HEK293T (cell line): Measurements from ENCODE around the gene CCDC88C.

Experiments
- CTCF ChIA-PET: fragments of 350-600 bp; formaldehyde crosslinking; extraction: SDS; loops from one replicate; lab custom pipeline; 2021; ENCODE audit warnings: antibody characterized with exemption, inconsistent platforms; lab: Yijun Ruan, JAX
- POLR2A ChIA-PET: fragments of 350-600 bp; formaldehyde crosslinking; extraction: SDS; loops from one replicate; lab custom pipeline; 2020; ENCODE audit warnings: antibody characterized with exemption, inconsistent platforms; lab: Yijun Ruan, JAX
- DNase-seq: peaks from one replicate; pipeline ENCODE4 v3.0.0; 2012; ENCODE audit warnings: mixed read lengths; ENCODE audit errors: extremely low spot score
- ARNT ChIP-seq: fragments of 450-650 bp; IDR thresholded peaks from 2 replicates; pipeline ENCODE4 v1.6.1; 2017; ENCODE audit warnings: mild to moderate bottlenecking
- BHLHE40 ChIP-seq: fragments of 450-650 bp; IDR thresholded peaks from 2 replicates; pipeline ENCODE4 v1.6.1; 2016; ENCODE audit warnings: mild to moderate bottlenecking, moderate library complexity, borderline replicate concordance
- CTBP1 ChIP-seq: fragments of 450-650 bp; IDR thresholded peaks from 2 replicates; pipeline ENCODE4 v1.6.1; 2016; ENCODE audit warnings: borderline replicate concordance
- ELF4 ChIP-seq: fragments of 450-650 bp; IDR thresholded peaks from 2 replicates; pipeline ENCODE4 v1.6.1; 2017; ENCODE audit warnings: antibody characterized with exemption
- FOXA1 ChIP-seq: fragments of 450-650 bp; IDR thresholded peaks from 2 replicates; pipeline ENCODE4 v1.6.1; 2016; ENCODE audit warnings: mild to moderate bottlenecking
- FOXK2 ChIP-seq: fragments of 450-650 bp; IDR thresholded peaks from 2 replicates; pipeline ENCODE4 v1.6.1; 2016; ENCODE audit warnings: mild to moderate bottlenecking
- FOXM1 ChIP-seq: fragments of 450-650 bp; IDR thresholded peaks from 2 replicates; pipeline ENCODE4 v1.6.1; 2017; ENCODE audit warnings: mild to moderate bottlenecking, borderline replicate concordance
- HDGF ChIP-seq: fragments of 450-650 bp; IDR thresholded peaks from 2 replicates; pipeline ENCODE4 v1.6.1; 2017; ENCODE audit warnings: antibody characterized with exemption, borderline replicate concordance
- L3MBTL2 ChIP-seq: fragments of 450-650 bp; conservative IDR thresholded peaks from 2 replicates; pipeline ENCODE4 v1.6.1; 2016; ENCODE audit warnings: mild to moderate bottlenecking
- LEF1 ChIP-seq: fragments of 450-650 bp; IDR thresholded peaks from 2 replicates; pipeline ENCODE4 v1.6.1; 2017; ENCODE audit warnings: mild to moderate bottlenecking, borderline replicate concordance
- NFRKB ChIP-seq: fragments of 450-650 bp; IDR thresholded peaks from 2 replicates; pipeline ENCODE4 v1.6.1; 2016; ENCODE audit warnings: mild to moderate bottlenecking, moderate library complexity
- SP1 ChIP-seq: fragments of 450-650 bp; IDR thresholded peaks from 2 replicates; pipeline ENCODE4 v1.6.1; 2017
- SUZ12 ChIP-seq: fragments of 450-650 bp; IDR thresholded peaks from 2 replicates; pipeline ENCODE4 v1.6.1; 2016; ENCODE audit warnings: mild to moderate bottlenecking
- TARDBP ChIP-seq: fragments of 450-650 bp; IDR thresholded peaks from 2 replicates; pipeline ENCODE4 v1.6.1; 2016
- ZNF384 ChIP-seq: fragments of 450-650 bp; IDR thresholded peaks from 2 replicates; pipeline ENCODE4 v1.6.1; 2016
- TF ChIP-seq, protein P1 (sequence below): fragments of 450-650 bp; IDR thresholded peaks from 2 replicates; pipeline ENCODE4 v1.6.1; 2016

The CCDC88C gene

DNA sequence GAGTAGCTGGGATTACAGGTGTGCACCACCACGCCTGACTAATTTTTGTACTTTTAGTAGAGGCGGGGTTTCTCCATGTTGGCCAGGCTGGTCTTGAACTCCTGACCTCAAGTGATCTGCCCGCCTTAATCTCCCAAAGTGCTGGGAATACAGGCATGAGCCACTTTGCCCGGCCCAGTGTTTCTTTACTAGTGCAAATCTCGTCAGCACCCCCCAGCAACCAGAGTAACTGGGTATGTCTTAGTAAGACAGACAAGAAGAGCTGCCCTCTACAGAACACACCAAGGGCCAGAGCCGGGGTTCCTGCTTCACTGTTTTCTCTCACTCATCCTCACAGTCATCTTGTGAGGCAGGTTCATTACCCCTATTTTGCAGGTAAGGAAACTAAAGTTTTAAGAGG lies 94.6 kb downstream of the CCDC88C start:
- ChIA-PET POLR2A (interaction anchor here (1.0 kb wide), 1 partner anchor 95 kb away, joined by 6 read pairs; the partner anchor contains the start of gene CCDC88C), CTCF (interaction anchor here (0.7 to 2.8 kb wide), 12 partner anchors 10 to 588 kb away, joined by 3 to 20 read pairs (median 4); no protein-coding TSS in a partner anchor)
- TF ChIP-seq FOXA1 (no peak), ARNT (no peak), ELF4 (no peak), BHLHE40 (no peak), HDGF (no peak), FOXK2 (no peak), L3MBTL2 (no peak), ZNF384 (no peak), FOXM1 (no peak), CTBP1 (no peak), LEF1 (no peak), SUZ12 (no peak), SP1 (no peak), NFRKB (no peak), TARDBP (no peak)
- TF ChIP-seq, protein P1, sequence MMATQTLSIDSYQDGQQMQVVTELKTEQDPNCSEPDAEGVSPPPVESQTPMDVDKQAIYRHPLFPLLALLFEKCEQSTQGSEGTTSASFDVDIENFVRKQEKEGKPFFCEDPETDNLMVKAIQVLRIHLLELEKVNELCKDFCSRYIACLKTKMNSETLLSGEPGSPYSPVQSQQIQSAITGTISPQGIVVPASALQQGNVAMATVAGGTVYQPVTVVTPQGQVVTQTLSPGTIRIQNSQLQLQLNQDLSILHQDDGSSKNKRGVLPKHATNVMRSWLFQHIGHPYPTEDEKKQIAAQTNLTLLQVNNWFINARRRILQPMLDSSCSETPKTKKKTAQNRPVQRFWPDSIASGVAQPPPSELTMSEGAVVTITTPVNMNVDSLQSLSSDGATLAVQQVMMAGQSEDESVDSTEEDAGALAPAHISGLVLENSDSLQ, result no peak
- no peak for DNase-seq

DNA sequence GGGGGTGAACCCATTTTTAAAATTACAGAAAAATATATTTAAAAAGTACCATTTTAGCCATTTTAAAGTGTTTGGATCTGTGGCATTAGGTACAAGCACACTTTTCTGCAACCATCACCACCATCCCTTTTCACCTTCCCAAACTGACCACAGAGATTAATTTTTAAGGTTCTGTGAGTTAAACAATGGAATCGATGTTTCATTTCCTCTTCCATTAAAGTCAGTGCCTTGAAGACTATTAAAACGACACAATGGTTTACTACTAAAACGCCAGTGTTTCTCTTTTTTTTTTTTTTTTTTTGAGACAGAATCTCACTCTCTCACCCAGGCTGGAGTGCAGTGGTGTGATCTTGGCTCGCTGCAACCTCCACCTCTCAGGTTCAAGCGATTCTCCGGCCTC lies 95.0 kb downstream of the CCDC88C start:
- DNase-seq, result no peak
- POLR2A ChIA-PET, result no interaction called here
- TF ChIP-seq SUZ12 (no peak), FOXA1 (no peak), ELF4 (no peak)
- CTCF ChIA-PET, result interaction anchor here (1.0 to 2.2 kb wide), 2 partner anchors 13 to 97 kb away, joined by 7 to 18 read pairs; no protein-coding TSS in a partner anchor

DNA sequence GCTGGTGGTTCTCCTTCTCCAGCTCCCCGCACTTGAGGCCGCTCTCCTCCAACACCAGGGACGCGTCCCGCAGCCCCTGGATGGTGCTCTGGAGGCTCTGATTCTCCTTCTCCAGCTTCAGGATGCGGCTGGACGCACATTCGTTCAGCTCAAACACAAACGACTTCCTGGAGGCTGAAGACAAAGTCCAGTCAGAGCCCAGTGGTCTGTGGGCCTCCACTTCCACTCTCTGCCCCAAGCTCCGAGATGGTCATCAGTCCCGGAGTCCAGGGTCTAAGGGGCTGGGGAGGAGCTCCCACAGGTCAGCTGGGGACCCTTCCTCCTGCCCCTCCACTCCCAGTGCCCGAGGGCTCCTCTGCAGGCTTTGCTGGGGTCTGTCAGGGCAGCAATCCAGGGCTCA lies 96.5 kb downstream of the CCDC88C start:
- CTCF ChIA-PET, result interaction anchor here (1.0 kb wide), 1 partner anchor 97 kb away, joined by 3 read pairs; the partner anchor contains the start of gene CCDC88C
- POLR2A ChIA-PET, result no interaction called here
- TF ChIP-seq NFRKB, result no peak
- DNase-seq, result no peak

DNA sequence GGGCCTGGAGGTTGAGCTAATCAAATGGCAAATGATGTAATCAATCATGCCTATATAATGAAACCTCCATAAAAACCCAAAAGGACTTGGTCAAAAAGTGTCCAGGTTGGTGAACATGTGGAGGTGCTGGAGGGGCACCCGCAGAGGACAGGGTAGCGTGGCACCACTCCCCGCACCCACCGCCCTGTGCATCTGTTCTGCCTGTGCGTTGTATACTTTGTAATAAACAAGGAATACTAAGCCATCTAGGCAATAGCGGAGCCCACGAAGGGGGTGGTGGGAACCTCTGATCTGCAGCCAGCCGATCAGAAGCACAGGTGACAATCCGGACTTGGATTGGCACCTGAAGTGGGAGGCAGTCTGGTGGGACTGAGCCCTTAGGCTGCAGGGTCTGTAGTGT lies 97.4 kb downstream of the CCDC88C start:
- ChIA-PET CTCF (interaction anchor here (1.0 kb wide), 1 partner anchor 98 kb away, joined by 3 read pairs; the partner anchor contains the start of gene CCDC88C), POLR2A (no interaction called here)
- TF ChIP-seq NFRKB (no peak), SP1 (no peak), ARNT (no peak), FOXA1 (no peak), LEF1 (no peak), SUZ12 (no peak), ZNF384 (no peak), FOXM1 (no peak)
- no peak for DNase-seq

DNA sequence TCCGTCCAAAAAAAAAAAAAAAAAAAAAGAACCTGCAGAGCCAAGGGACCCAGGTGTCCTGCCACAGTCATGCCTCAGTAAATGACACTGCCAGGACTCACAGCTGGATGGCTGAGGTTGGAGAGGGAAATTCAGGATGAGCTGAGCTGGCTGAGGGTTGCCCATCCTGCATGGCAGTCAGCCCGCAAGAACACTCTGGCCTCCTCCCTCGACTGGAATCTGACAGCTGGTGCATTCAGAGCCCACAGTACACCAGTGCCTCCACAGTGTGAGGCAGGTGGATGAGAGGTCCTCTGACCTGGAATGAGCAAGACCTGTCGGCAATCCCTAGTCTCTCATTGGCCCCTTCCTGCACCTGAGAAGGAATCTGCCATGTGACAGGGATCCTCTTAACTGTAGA lies 98.7 kb downstream of the CCDC88C start:
- DNase-seq, result no peak
- no peak for TF ChIP-seq SUZ12
- no peak for TF ChIP-seq NFRKB
- TF ChIP-seq SP1, result no peak
- no peak for TF ChIP-seq FOXM1
- no peak for TF ChIP-seq FOXK2
- no peak for TF ChIP-seq ARNT
- no peak for TF ChIP-seq ELF4
- TF ChIP-seq LEF1, result no peak
- no peak for TF ChIP-seq ZNF384
- TF ChIP-seq BHLHE40, result no peak
- ChIA-PET CTCF (interaction anchor here (0.6 kb wide), 1 partner anchor 593 kb away, joined by 4 read pairs; no protein-coding TSS in a partner anchor), POLR2A (no interaction called here)

DNA sequence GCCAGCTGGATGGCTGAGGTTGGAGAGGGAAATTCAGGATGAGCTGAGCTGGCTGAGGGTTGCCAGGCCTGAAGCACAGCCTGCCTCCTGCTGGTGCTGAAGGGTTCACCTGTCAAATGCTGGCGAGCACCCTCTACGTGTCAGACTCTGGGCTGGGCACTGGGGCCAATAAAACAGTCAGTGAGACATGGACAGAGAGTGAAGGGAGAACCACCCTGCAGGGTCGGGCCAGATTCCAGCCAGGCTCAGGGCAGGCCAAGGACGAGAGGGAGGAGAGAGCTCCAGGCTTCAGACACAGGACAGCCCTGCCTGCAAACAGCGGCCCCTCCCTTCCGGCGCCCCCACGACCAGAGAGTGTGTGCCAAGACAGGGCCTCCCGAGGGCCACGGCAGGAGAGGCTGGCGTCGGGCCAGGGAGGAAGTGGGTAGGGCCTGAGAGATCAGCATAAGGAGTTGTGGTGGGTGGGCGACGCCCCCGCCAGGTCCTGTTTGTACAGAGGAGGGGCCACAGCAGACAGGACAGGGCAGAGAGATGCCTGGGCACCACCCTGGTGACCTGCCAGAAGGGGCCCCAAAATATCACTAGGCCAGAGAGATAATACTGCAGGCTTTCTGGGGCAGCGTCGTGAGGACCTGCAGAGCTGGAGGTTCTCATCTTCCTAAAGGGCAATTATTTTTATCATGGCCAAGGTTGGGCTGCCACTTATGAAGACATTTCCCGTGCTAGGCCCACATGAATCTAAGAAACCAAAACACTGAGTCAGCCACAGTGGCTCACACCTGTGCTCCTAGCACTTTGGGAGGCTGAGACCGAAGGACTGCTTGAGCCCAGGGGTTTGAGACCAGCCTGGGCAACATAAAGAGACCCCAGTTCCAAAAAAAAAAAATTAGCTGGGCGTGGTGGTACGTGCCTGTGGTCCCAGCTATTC lies 100.0 kb downstream of the CCDC88C start:
- CTCF ChIA-PET, result interaction anchor here (0.6 kb wide), 1 partner anchor 393 kb away, joined by 3 read pairs; no protein-coding TSS in a partner anchor
- TF ChIP-seq ARNT (no peak), CTBP1 (no peak), L3MBTL2 (no peak), LEF1 (no peak), SUZ12 (no peak), FOXM1 (no peak), HDGF (no peak), SP1 (no peak), ZNF384 (no peak), NFRKB (no peak), BHLHE40 (no peak), ELF4 (no peak), TARDBP (no peak), FOXA1 (no peak), FOXK2 (no peak)
- TF ChIP-seq, protein P1, result no peak
- POLR2A ChIA-PET, result no interaction called here
- no peak for DNase-seq

DNA sequence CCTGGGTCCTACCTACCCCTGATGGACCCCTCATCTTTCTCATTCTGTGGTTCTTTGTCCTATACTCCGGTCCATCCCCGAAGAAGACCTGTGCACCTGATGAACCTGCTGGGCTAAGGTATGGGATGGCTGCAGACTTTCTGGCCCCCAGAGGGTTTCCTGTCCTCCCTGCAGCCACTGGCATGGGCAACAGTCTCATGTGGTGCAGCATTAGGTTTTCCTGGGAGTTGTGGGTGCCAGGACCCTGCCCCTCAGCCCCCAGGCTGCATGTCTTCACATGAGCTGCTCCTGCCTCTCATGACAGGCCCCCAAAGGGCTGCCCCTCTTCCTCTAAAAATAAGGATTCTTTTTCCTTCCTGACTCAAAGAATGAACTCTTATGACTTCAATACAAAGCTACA lies 100.9 kb downstream of the CCDC88C start:
- no peak for DNase-seq
- POLR2A ChIA-PET, result no interaction called here
- TF ChIP-seq NFRKB (no peak), ELF4 (no peak), HDGF (no peak), FOXK2 (no peak)
- CTCF ChIA-PET, result no interaction called here
